HG02678 (cell line): ENCODE results near the gene BRD9.
"Not testable (repeated sequence)": the region's sequence is repeated elsewhere in the genome, so short reads cannot be mapped to it uniquely, and the experiment has no call there.

Experiments used
- ATAC-seq: cut with Tn5 transposase; IDR thresholded peaks from one replicate; pipeline ENCODE4 v1.9.1; 2021; ENCODE audit warnings: mild to moderate bottlenecking, moderate library complexity; ENCODE audit not compliant: unreplicated experiment

Gene BRD9

GRCh38 chr5:860506-861150, 32.0 kb downstream of the BRD9 start:
- ATAC-seq: no peak

- ATAC-seq: no peak
Measured at GRCh38 chr5:859798-860296, 32.8 kb downstream of the BRD9 start.

- ATAC-seq: no peak
Measured at GRCh38 chr5:859391-859790, 33.2 kb downstream of the BRD9 start.

GRCh38 chr5:858726-859125, 33.9 kb downstream of the BRD9 start:
- no peak for ATAC-seq

- ATAC-seq: no peak
Measured at GRCh38 chr5:856531-857425, 35.8 kb downstream of the BRD9 start.

- ATAC-seq: no peak
Measured at GRCh38 chr5:855771-856530, 36.6 kb downstream of the BRD9 start.

- no peak for ATAC-seq
Measured at GRCh38 chr5:854966-855743, 37.4 kb downstream of the BRD9 start.

- ATAC-seq: no peak
Measured at GRCh38 chr5:854217-854616, 38.4 kb downstream of the BRD9 start.

GRCh38 chr5:853416-854090, 39.0 kb downstream of the BRD9 start:
- ATAC-seq: not testable (repeated sequence)

- ATAC-seq: no peak
Measured at GRCh38 chr5:852431-853401, 39.9 kb downstream of the BRD9 start.

- no peak for ATAC-seq
Measured at GRCh38 chr5:852018-852417, 40.6 kb downstream of the BRD9 start.

- no peak for ATAC-seq
Measured at GRCh38 chr5:851553-851952, 41.0 kb downstream of the BRD9 start.

GRCh38 chr5:851076-851475, 41.5 kb downstream of the BRD9 start:
- ATAC-seq: no peak

- no peak for ATAC-seq
Measured at GRCh38 chr5:850511-851006, 42.0 kb downstream of the BRD9 start, which contains the start of gene ZDHHC11. TSS of gene ZDHHC11 (minus strand) at chr5:850986. CDS start at chr5:850602, 384 bp downstream.

GRCh38 chr5:849651-850301, 42.8 kb downstream of the BRD9 start:
- no peak for ATAC-seq

- ATAC-seq: no peak
Measured at GRCh38 chr5:848671-849111, 43.9 kb downstream of the BRD9 start.

GRCh38 chr5:847736-848135, 44.9 kb downstream of the BRD9 start:
- not testable (repeated sequence) for ATAC-seq

GRCh38 chr5:847212-847611, 45.4 kb downstream of the BRD9 start:
- ATAC-seq: not testable (repeated sequence)
